Activated naive CD8-positive, alpha-beta T cell treated with anti-CD3 and anti-CD28 coated beads for 36 hours (primary cell): Measurements from ENCODE around the gene TMEM26. TPM values are rescaled to one million over a fixed set of nuclear protein-coding genes. Genes with fewer than 3 reads are reported as not detected.
"Not testable (repeated sequence)": the region's sequence is repeated elsewhere in the genome, so short reads cannot be mapped to it uniquely, and the experiment has no call there.

ENCODE experiments used
- DNase-seq: peaks from one replicate; pipeline ENCODE4 v3.0.0; 2021
- H3K27ac Mint-ChIP-seq: one replicate; pipeline ENCODE4 v1.8.0; 2022; ENCODE audit warnings: mild to moderate bottlenecking, moderate library complexity, mixed read lengths
- H3K27me3 Mint-ChIP-seq: one replicate; pipeline ENCODE4 v1.8.0; 2022; ENCODE audit warnings: mild to moderate bottlenecking, mixed read lengths
- H3K36me3 Mint-ChIP-seq: one replicate; pipeline ENCODE4 v1.8.0; 2021; ENCODE audit warnings: mild to moderate bottlenecking, mixed read lengths
- H3K4me1 Mint-ChIP-seq: one replicate; pipeline ENCODE4 v1.8.0; 2021; ENCODE audit warnings: mixed read lengths
- H3K4me3 Mint-ChIP-seq: one replicate; pipeline ENCODE4 v1.8.0; 2022; ENCODE audit warnings: mild to moderate bottlenecking, moderate library complexity, mixed read lengths
- H3K9me3 Mint-ChIP-seq: one replicate; pipeline ENCODE4 v1.8.0; 2022; ENCODE audit warnings: mixed read lengths
- total RNA-seq, 2 experiments: library from RNA; stranded (reverse); gene quantifications; one replicate each; pipeline ENCODE4 v1.2.3, GENCODE V29; 2021

The TMEM26 gene
- total RNA-seq, 2 experiments from 2014 or later, result not detected

DNA sequence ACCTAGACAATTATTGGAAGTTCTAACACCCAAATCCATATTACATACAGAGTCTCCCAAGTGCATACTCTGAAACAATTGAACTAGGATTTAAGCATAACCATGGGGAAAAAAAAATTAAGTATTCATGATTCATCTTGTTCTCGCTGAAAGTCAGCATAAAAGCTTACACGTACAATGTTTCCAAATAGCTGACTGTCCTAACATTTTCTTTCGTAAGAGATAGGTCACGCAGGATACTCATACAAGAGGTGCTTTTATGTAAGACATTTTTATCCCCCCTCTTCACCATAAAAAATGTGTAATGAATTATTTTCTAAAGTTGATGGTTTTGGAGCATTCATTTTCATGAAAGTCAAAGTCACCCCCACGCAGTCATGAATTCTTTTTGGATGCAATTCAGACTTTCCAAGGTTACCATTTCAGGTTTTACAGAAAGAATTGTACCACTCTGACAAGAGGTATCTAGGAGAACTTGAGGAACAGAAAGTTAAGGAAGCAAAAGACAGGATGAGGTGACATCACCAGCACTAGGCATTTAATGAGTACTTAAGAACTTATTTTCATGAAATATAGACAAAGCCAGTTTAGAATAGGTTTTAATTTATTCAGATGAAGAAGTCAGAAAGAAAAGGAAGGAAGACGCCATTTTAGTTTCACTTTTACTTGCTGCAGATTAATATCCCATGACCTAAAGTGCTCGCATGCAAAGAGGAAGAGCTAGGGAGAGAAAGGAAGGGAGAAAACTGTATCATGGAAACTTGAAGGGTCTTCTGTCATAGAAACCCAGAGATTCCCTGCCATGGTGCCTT lies 55.8 kb downstream of the TMEM26 start:
- Mint-ChIP-seq H3K4me1 (peaks cover 11% of the 10 kb centered on the region), H3K4me3 (peak overlapping the region; percentile 25), H3K9me3 (peaks cover 3% of the 10 kb centered on the region), H3K36me3 (no peaks in the 10 kb centered on the region), H3K27me3 (no peaks in the 10 kb centered on the region), H3K27ac (peak overlapping the region; percentile 27)
- no peak for DNase-seq

DNA sequence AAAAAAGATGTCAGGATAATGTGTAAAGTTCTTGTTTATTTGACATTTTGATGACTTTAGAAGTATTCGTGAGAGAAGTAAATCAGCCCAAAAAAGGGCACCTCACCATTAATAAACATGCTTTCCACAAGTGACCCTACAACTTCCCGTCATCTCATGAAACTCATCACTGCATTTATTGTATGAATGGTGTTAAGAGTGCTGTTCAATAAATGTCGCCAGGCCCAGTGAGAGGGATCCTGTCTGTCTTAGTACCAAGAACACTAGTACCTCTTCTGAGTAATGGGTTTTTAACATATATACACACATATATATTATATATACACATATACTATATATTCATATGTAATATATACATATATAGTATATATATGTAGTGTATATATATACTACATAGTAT lies 61.9 kb downstream of the TMEM26 start:
- Mint-ChIP-seq H3K36me3 (no peaks in the 10 kb centered on the region), H3K4me3 (no peak overlapping the region), H3K4me1 (no peaks in the 10 kb centered on the region), H3K27me3 (no peaks in the 10 kb centered on the region), H3K9me3 (peaks cover 3% of the 10 kb centered on the region), H3K27ac (no peak overlapping the region)
- no peak for DNase-seq

DNA sequence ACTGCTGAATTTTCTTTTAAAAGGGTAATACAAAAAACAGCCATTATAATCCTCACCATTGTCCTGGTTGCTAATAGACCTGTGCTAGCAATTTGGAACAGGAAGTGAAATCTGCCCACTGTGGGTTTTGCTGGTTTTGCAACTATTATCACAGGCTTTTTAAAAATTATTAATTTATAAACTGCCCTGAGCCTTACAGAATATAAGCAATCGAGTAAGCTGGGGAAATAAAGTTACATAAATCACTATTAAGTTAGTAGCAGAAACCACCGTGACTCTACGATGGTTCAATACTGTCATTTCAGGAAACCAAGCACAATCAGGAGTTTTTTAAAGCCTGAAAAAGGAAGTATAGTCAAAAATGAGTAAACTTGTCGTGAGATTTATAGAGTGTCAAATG lies 62.3 kb downstream of the TMEM26 start:
- Mint-ChIP-seq H3K36me3 (no peaks in the 10 kb centered on the region), H3K9me3 (peaks cover 3% of the 10 kb centered on the region), H3K4me3 (no peak overlapping the region), H3K4me1 (no peaks in the 10 kb centered on the region), H3K27me3 (no peaks in the 10 kb centered on the region), H3K27ac (no peak overlapping the region)
- no peak for DNase-seq

DNA sequence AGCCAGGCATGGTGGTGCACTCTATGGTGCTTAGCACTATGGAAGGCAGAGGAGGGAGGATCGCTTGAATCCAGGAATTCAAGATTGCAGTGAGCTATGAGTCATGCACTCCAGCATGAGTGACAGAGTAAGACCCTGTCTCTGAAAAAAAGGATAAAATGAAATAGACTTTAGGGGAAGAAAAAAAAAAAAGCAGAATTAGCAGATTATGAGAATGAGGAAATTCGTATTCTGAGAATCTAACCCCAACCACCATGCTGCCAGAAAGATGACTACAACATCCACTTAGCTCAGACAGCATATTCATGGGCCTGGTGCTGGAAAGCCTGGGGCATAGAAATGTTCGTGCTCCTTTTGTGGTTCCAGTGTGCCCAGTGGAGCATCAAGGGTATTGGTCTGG lies 63.3 kb downstream of the TMEM26 start:
- Mint-ChIP-seq H3K9me3 (peaks cover 3% of the 10 kb centered on the region), H3K4me1 (no peaks in the 10 kb centered on the region), H3K36me3 (no peaks in the 10 kb centered on the region), H3K27me3 (no peaks in the 10 kb centered on the region), H3K4me3 (no peak overlapping the region), H3K27ac (no peak overlapping the region)
- DNase-seq, result no peak

DNA sequence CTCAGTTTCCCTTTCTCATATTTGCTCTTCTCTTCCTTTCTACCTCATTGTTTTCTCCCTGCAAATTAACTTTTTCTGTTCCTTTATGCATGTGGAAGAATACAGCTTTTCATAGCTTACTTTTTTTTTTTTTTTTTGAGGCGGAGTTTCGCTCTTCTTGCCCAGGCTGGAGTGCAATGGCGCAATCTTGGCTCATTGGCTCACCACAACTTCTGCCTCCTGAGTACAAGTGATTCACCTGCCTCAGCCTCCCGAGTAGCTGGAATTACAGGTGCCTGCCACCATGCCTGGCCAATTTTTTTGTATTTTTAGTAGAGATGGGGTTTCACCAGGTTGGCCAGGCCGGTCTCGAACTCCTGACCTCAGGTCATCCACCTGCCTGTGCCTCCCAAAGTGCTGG lies 64.2 kb downstream of the TMEM26 start:
- not testable (repeated sequence) for H3K4me3 Mint-ChIP-seq, H3K27me3 Mint-ChIP-seq, H3K9me3 Mint-ChIP-seq, DNase-seq, H3K36me3 Mint-ChIP-seq, H3K4me1 Mint-ChIP-seq, H3K27ac Mint-ChIP-seq

DNA sequence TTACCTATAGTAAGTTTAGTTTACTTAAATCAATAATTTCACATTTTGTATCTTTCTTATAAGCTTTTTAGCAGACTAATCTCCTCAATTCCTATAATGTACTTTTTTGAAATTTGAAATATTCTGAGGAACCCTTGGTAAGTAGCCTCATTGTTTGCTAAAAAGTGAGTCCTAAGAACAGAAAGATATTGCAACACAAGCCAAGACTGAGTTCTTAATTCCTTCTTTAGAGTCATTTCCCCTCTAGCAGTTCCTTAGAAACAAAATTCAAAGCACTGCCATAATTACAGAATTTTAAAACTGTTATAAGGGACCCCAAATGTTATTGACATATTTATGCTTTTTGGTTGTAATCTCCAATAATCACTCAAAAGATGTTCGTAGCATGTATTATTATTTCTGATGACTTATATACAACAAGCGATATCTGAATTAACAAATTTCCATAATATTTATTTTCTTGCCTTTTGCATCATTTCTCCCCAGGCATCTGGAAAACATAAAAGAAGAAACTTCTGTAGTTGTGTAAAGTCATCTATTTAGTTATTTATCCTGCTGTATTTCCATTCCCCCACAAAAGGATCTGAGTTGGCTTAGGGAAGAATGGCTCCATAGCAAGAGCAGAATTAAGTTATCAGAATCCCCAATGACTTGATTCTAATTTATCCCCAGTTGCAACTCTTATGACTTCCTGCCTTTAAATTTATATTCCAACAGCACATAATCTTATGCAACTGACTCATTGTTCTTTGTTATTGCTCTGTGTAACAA lies 67.8 kb downstream of the TMEM26 start:
- DNase-seq, result no peak
- Mint-ChIP-seq H3K36me3 (no peaks in the 10 kb centered on the region), H3K4me3 (no peak overlapping the region), H3K4me1 (no peaks in the 10 kb centered on the region), H3K9me3 (peaks cover 1% of the 10 kb centered on the region), H3K27me3 (no peaks in the 10 kb centered on the region), H3K27ac (no peak overlapping the region)

DNA sequence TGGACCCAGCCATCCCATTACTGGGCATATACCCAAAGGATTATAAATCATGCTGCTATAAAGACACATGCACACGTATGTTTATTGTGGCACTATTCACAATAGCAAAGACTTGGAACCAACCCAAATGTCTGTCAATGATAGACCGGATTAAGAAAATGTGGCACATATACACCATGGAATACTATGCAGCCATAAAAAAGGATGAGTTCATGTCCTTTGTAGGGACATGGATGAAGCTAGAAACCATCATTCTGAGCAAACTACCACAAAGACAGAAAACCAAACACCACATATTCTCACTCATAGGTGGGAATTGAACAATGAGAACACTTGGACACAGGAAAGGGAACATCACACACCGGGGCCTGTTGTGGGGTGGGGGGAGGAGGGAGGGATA lies 72.0 kb downstream of the TMEM26 start:
- H3K27me3 Mint-ChIP-seq, H3K4me1 Mint-ChIP-seq, H3K36me3 Mint-ChIP-seq, H3K9me3 Mint-ChIP-seq, H3K4me3 Mint-ChIP-seq, H3K27ac Mint-ChIP-seq, DNase-seq: not testable (repeated sequence)

DNA sequence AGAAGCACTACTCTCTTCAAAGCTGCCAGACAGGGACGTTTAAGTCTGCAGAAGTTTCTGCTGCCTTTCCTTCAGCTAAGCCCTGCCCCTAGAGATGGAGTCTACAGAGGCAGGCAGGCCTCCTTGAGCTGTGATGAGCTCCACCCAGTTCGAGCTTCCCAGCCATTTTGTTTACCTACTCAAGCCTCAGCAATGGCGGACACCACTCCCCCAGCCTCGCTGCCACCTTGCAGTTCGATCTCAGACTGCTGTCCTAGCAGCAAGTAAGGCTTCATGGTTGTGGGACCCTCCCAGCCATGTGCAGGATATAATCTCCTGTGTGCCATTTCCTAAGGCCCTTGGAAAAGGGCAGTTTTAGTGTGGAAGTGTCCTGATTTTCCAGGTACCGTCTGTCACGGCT lies 74.3 kb downstream of the TMEM26 start:
- Mint-ChIP-seq H3K36me3 (no peaks in the 10 kb centered on the region), H3K4me1 (no peaks in the 10 kb centered on the region), H3K4me3 (no peak overlapping the region)

DNA sequence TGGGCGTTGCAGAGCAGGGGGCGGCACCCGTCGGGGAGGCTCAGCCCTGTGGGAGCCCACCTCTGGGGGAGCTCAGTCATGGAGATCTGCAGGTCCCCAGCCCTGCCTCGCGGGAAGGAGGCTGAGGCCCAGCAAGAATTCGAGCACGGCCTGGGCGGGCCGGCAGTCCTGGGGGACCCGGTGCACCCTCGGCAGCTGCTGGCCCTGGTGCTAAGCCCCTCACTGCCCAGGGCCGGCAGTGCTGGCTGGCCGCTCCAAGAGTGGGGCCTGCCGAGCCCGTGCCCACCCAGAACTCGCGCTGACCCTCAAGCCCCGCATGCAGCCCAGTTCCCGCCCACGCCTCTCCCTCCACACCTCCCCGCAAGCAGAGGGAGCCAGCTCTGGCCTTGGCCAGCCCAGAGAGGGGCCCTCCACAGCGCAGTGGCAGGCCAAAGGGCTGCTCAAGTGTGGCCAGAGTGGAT lies 76.2 kb downstream of the TMEM26 start:
- DNase-seq, result no peak
- H3K36me3 Mint-ChIP-seq, result no peaks in the 10 kb centered on the region
- H3K4me1 Mint-ChIP-seq, result no peaks in the 10 kb centered on the region
- H3K27ac Mint-ChIP-seq, result no peak overlapping the region
- H3K27me3 Mint-ChIP-seq, result no peaks in the 10 kb centered on the region
- H3K9me3 Mint-ChIP-seq, result no peaks in the 10 kb centered on the region
- H3K4me3 Mint-ChIP-seq, result no peak overlapping the region

More for the DNA sequence above, 74.3 kb downstream of the TMEM26 start:
- Mint-ChIP-seq H3K27me3 (no peaks in the 10 kb centered on the region), H3K27ac (no peak overlapping the region), H3K9me3 (no peaks in the 10 kb centered on the region)
- no peak for DNase-seq

DNA sequence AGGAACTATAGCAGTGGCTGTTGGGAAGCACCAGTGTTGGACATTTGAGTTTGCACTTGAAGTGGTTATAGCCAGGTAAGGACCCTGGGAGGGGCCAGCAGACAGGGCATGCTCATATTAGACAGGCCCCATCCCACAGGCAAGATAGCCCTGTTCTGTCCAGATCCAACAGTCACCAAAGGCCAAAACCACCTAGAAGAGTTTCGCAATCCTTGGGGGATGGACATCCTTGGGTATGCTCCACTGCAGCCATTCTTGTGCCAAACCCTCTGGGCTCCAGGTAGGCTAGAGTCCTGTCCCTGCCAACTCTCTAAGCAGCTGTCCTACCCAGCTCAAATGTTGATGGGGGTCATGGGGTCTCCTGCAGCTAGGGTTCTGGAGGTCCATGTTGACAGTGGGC lies 76.8 kb downstream of the TMEM26 start:
- no peaks in the 10 kb centered on the region for H3K9me3 Mint-ChIP-seq
- DNase-seq, result no peak
- H3K27ac Mint-ChIP-seq, result no peak overlapping the region
- H3K36me3 Mint-ChIP-seq, result no peaks in the 10 kb centered on the region
- no peak overlapping the region for H3K4me3 Mint-ChIP-seq
- H3K4me1 Mint-ChIP-seq, result no peaks in the 10 kb centered on the region
- no peaks in the 10 kb centered on the region for H3K27me3 Mint-ChIP-seq

DNA sequence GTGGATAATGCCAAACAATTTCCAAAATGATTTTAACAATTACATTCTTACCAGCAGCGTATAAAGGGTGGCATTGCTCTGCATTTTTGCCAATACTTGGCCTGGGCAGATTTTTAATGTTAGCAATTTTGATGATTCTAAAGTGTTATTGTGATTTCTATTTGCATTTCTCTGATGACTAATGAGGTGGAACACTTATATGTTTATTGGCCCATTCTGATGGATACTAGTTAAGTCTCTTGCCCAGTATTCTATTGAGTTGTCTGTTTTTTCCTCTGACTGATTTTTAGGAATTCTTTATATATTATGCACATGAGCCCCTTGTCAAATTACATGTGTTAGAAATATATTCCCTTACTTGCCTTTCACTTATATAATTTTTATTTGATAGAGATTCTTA lies 86.8 kb downstream of the TMEM26 start:
- Mint-ChIP-seq H3K4me3 (no peak overlapping the region), H3K9me3 (no peaks in the 10 kb centered on the region), H3K27me3 (no peaks in the 10 kb centered on the region), H3K27ac (no peak overlapping the region), H3K36me3 (no peaks in the 10 kb centered on the region), H3K4me1 (no peaks in the 10 kb centered on the region)
- DNase-seq, result no peak

DNA sequence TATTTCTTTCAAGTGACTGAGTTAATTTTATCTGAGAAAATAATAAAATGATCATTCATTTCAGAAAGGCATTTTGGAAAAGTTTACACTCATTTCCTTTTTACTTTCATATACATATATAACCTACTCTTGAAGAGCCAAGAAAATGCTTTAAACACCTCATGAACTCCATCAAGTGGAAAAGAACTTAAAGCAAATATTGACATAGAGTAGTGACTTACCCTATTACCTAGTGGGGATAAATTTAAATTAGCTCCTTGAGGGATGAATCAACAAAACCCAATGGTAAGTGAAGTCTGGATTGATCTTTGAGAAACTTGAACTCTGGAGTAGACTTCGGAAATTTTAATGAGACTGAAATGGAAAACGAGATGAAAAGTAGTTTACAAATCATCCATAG lies 88.6 kb downstream of the TMEM26 start:
- Mint-ChIP-seq H3K4me1 (no peaks in the 10 kb centered on the region), H3K4me3 (no peak overlapping the region), H3K9me3 (no peaks in the 10 kb centered on the region), H3K36me3 (no peaks in the 10 kb centered on the region), H3K27me3 (no peaks in the 10 kb centered on the region), H3K27ac (no peak overlapping the region)
- no peak for DNase-seq

DNA sequence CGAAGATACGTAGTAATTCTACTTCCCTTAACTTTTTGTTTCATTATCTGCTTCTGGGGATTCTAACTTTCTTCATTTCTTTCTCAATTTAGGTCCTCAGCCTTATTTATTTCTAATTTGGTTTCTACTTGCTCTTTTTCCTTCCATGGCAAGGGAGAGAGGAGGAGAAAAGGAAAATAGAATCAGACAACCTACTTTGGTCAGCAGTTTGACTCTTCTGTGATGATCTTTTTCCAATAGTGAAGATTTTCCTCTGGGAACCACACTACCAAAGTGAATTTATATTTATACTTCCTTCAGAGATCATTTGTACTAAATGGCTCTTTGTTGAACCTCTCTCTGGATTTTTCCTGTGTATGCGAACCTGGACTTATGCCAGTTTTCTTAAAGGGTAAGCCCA lies 90.2 kb downstream of the TMEM26 start:
- Mint-ChIP-seq H3K36me3 (no peaks in the 10 kb centered on the region), H3K27me3 (no peaks in the 10 kb centered on the region), H3K4me3 (no peak overlapping the region), H3K4me1 (no peaks in the 10 kb centered on the region), H3K9me3 (no peaks in the 10 kb centered on the region), H3K27ac (no peak overlapping the region)
- DNase-seq, result no peak

DNA sequence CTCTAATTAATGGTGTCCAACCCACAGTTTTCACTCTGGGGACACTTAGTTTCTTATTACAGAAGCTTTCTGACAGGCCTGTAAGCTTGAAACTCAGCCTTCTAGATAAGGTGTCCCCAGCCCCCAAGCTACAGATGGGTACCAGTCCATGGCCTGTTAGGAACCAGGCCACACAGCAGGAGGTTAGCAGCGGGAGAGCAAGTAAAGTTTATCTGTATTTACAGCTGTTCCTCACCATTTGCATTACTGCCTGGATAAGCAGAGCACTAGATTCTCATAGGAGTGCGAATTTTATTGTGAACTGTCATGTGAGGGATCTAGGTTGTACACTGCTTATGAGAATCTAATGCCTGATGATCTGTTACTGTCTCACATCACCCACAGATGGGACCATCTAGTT lies 93.7 kb downstream of the TMEM26 start:
- H3K9me3 Mint-ChIP-seq, result no peaks in the 10 kb centered on the region
- H3K27me3 Mint-ChIP-seq, result no peaks in the 10 kb centered on the region
- no peak overlapping the region for H3K27ac Mint-ChIP-seq
- no peak for DNase-seq
- H3K4me3 Mint-ChIP-seq, result no peak overlapping the region
- H3K4me1 Mint-ChIP-seq, result no peaks in the 10 kb centered on the region
- no peaks in the 10 kb centered on the region for H3K36me3 Mint-ChIP-seq

DNA sequence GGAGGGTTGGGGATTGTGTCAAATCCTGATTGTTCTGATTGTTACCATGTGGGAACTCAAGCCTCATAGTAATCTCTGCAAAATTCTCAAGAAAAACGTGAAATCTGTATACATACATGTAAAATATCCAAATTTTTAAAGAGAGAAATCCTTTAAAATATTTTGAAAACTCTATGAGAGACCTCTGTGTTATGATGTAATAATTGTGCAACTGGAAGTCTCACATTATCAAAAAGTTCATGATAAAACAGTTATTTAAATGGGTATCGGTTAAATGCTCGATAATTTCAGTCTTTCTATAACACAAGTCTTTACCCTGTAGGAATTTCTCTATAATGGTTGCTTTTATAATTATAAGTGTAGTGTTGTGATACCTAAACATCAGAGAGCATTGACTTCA lies 95.5 kb downstream of the TMEM26 start:
- H3K36me3 Mint-ChIP-seq, result no peaks in the 10 kb centered on the region
- H3K4me1 Mint-ChIP-seq, result no peaks in the 10 kb centered on the region
- H3K27ac Mint-ChIP-seq, result no peak overlapping the region
- no peak overlapping the region for H3K4me3 Mint-ChIP-seq
- DNase-seq, result no peak
- no peaks in the 10 kb centered on the region for H3K9me3 Mint-ChIP-seq
- no peaks in the 10 kb centered on the region for H3K27me3 Mint-ChIP-seq
